ENCODE measurements around the gene LIN37.

DNA sequence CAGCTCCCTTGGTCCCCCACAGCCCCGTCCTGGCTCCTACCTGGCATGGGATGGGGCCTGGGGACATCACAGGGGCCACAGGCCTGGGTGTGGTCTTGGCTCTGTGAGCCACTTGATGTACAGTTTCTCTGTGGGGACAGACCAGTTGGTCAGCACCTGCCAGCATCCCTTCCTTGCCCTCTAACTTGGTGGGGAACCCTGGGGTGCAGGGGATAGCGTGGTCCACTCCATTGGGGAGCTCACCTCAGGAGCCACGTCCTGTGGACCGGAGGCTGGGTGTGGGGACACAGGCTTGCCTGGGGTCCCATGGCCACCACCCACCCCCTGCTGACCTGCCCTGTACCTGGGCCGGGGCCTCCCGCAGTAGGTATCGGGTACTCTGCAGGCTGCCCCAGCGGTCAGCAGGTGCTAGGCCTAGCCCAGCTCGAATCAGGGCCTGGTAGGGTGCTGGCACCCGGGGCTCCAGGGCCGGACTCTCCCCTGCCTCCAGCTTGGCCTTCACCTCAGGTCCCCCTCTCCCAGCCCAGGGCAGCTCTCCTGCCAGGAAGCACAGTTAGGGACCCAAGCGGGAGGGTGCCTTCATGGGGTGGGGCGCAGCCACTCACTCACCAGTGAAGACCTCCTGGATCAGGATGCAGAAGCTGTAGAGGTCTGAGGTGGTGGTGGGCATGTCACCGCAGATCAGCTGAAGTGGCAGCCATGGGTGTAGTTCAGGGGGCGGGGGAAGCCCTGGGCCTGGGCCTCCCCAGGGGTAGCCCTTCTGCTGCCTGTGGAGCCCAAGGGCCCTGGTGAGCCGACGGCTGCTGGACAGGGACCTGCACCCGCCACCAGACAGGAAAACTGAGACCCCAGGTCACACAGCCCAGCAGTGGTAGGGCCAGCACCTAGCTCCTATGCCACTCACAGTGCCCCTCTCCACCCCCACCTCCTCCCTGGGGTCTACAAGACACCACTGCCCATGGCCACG is 41.9 kb downstream of the LIN37 start:
- TF ChIP-seq, protein P1, sequence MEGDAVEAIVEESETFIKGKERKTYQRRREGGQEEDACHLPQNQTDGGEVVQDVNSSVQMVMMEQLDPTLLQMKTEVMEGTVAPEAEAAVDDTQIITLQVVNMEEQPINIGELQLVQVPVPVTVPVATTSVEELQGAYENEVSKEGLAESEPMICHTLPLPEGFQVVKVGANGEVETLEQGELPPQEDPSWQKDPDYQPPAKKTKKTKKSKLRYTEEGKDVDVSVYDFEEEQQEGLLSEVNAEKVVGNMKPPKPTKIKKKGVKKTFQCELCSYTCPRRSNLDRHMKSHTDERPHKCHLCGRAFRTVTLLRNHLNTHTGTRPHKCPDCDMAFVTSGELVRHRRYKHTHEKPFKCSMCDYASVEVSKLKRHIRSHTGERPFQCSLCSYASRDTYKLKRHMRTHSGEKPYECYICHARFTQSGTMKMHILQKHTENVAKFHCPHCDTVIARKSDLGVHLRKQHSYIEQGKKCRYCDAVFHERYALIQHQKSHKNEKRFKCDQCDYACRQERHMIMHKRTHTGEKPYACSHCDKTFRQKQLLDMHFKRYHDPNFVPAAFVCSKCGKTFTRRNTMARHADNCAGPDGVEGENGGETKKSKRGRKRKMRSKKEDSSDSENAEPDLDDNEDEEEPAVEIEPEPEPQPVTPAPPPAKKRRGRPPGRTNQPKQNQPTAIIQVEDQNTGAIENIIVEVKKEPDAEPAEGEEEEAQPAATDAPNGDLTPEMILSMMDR (IDR thresholded peaks at IDR 0.05 in 4 of 5, conservative IDR thresholded peaks at IDR 0.05 in 1 of 5), result no peak
- TF ChIP-seq POLR2A (IDR thresholded peaks at IDR 0.05), result no peak
